Neural progenitor cell (in vitro differentiated cells): ENCODE data around the gene RERE. TPM values are rescaled to one million over a fixed set of nuclear protein-coding genes. Genes with fewer than 3 reads are reported as not detected.

Experiments used
- DNase-seq: peaks from one replicate; pipeline ENCODE4 v3.0.0-alpha.2; 2016; ENCODE audit warnings: low spot score
- H2AFZ ChIP-seq: fragments of 200-600 bp; sonication (generic); replicated peaks from 2 replicates; pipeline ENCODE4 v1.6.1; 2016; ENCODE audit warnings: antibody characterized with exemption
- H3F3A ChIP-seq: fragments of 200-600 bp; sonication (generic); 2 replicates; pipeline ENCODE4 v1.6.1; 2016; ENCODE audit warnings: antibody characterized with exemption, low read depth
- H3K27ac ChIP-seq: fragments of 200-600 bp; sonication (generic); 2 replicates; pipeline ENCODE4 v1.5.1; 2016; ENCODE audit warnings: mild to moderate bottlenecking
- H3K27me3 ChIP-seq: fragments of 200-600 bp; sonication (generic); 2 replicates; pipeline ENCODE4 v1.6.1; 2016; ENCODE audit warnings: mild to moderate bottlenecking, moderate library complexity
- H3K36me3 ChIP-seq: fragments of 200-600 bp; sonication (generic); 2 replicates; pipeline ENCODE4 v1.5.1; 2016
- H3K4me1 ChIP-seq: fragments of 200-600 bp; sonication (generic); 2 replicates; pipeline ENCODE4 v1.6.1; 2016; ENCODE audit warnings: mixed run types
- H3K4me2 ChIP-seq: fragments of 200-600 bp; sonication (generic); 2 replicates; pipeline ENCODE4 v1.6.1; 2016
- H3K4me3 ChIP-seq: fragments of 200-600 bp; sonication (generic); 2 replicates; pipeline ENCODE4 v1.5.1; 2016
- H3K79me2 ChIP-seq: fragments of 200-600 bp; sonication (generic); 2 replicates; pipeline ENCODE4 v1.6.1; 2016; ENCODE audit warnings: low read depth
- H3K9ac ChIP-seq: fragments of 200-600 bp; sonication (generic); 2 replicates; pipeline ENCODE4 v1.6.1; 2016
- H3K9me3 ChIP-seq: fragments of 200-600 bp; sonication (generic); 2 replicates; pipeline ENCODE4 v1.5.1; 2016; ENCODE audit warnings: low read depth
- H4K20me1 ChIP-seq: fragments of 200-600 bp; sonication (generic); 2 replicates; pipeline ENCODE4 v1.6.1; 2016; ENCODE audit warnings: low read depth
- H3K27ac Mint-ChIP-seq: 3 replicates; pipeline ENCODE4 v1.8.0; 2021; ENCODE audit warnings: mixed read lengths
- H3K27me3 Mint-ChIP-seq: 2 replicates; pipeline ENCODE4 v1.8.0; 2022; ENCODE audit warnings: low read depth, mild to moderate bottlenecking, inconsistent platforms, moderate library complexity, mixed read lengths; ENCODE audit not compliant: insufficient read depth
- H3K36me3 Mint-ChIP-seq: 3 replicates; pipeline ENCODE4 v1.8.0; 2021; ENCODE audit warnings: mixed read lengths
- H3K4me1 Mint-ChIP-seq: 3 replicates; pipeline ENCODE4 v1.8.0; 2021; ENCODE audit warnings: mixed read lengths
- H3K4me3 Mint-ChIP-seq: 3 replicates; pipeline ENCODE4 v1.8.0; 2021; ENCODE audit warnings: mild to moderate bottlenecking, moderate library complexity, mixed read lengths
- H3K9me3 Mint-ChIP-seq: 3 replicates; pipeline ENCODE4 v1.8.0; 2020; ENCODE audit warnings: mixed read lengths
- CTCF ChIP-seq: fragments of 200-600 bp; sonication (generic); IDR thresholded peaks from 2 replicates; pipeline ENCODE4 v1.5.1; 2017; ENCODE audit warnings: antibody characterized with exemption, mild to moderate bottlenecking
- EZH2 ChIP-seq: fragments of 200-600 bp; sonication (generic); IDR thresholded peaks from 2 replicates; pipeline ENCODE4 v1.6.1; 2017; ENCODE audit warnings: antibody characterized with exemption, mild to moderate bottlenecking, moderate library complexity
- EZH2phosphoT487 ChIP-seq: fragments of 200-600 bp; sonication (generic); IDR thresholded peaks from 2 replicates; pipeline ENCODE4 v1.6.1; 2017; ENCODE audit warnings: antibody characterized with exemption
- total RNA-seq: library from RNA; depleted of rRNA; stranded (reverse); fragments of >200 nt; gene quantifications from 2 replicates; pipeline ENCODE4 v1.2.3, GENCODE V29; 2015; ENCODE audit warnings: low replicate concordance

The RERE gene
- total RNA-seq, 1 donor from 2014 or later = 29.8 TPM

- H3K36me3 ChIP-seq = no peaks in the 10 kb centered on the region
- H3K79me2 ChIP-seq = no peaks in the 10 kb centered on the region
- H3K4me1 ChIP-seq = peaks cover 5% of the 10 kb centered on the region
- H4K20me1 ChIP-seq = peaks cover 31% of the 10 kb centered on the region
- H3K4me3 Mint-ChIP-seq = no peak overlapping the region
- no peak for TF ChIP-seq CTCF
- TF ChIP-seq EZH2phosphoT487 = no peak
- peaks cover 39% of the 10 kb centered on the region for H3K36me3 Mint-ChIP-seq
- peaks cover 4% of the 10 kb centered on the region for H3F3A ChIP-seq
- no peak for DNase-seq
- H3K4me3 ChIP-seq = no peak overlapping the region
- peak overlapping the region; percentile 94 for H3K27ac Mint-ChIP-seq
- H3K27me3 ChIP-seq = no peaks in the 10 kb centered on the region
- H3K9ac ChIP-seq = no peak overlapping the region
- no peak overlapping the region for H3K27ac ChIP-seq
- H2AFZ ChIP-seq = no peak overlapping the region
- H3K4me1 Mint-ChIP-seq = peaks cover 20% of the 10 kb centered on the region
- no peak overlapping the region for H3K4me2 ChIP-seq
- H3K9me3 Mint-ChIP-seq = no peaks in the 10 kb centered on the region
- H3K9me3 ChIP-seq = no peaks in the 10 kb centered on the region
- H3K27me3 Mint-ChIP-seq = peaks cover 11% of the 10 kb centered on the region
Measured at GRCh38 chr1:8359617-8360481, 457.6 kb downstream of the RERE start.

GRCh38 chr1:8358897-8359616 is 458.4 kb downstream of the RERE start:
- H3K36me3 Mint-ChIP-seq = peaks cover 39% of the 10 kb centered on the region
- no peak overlapping the region for H3K27ac Mint-ChIP-seq
- no peak overlapping the region for H3K4me3 ChIP-seq
- H3F3A ChIP-seq = peaks cover 10% of the 10 kb centered on the region
- TF ChIP-seq EZH2 = no peak
- TF ChIP-seq CTCF = no peak
- no peak overlapping the region for H3K4me2 ChIP-seq
- H3K9ac ChIP-seq = no peak overlapping the region
- H3K4me1 Mint-ChIP-seq = peaks cover 16% of the 10 kb centered on the region
- DNase-seq = no peak
- H3K27me3 ChIP-seq = no peaks in the 10 kb centered on the region
- H3K9me3 Mint-ChIP-seq = no peaks in the 10 kb centered on the region
- H3K36me3 ChIP-seq = no peaks in the 10 kb centered on the region
- peaks cover 11% of the 10 kb centered on the region for H3K27me3 Mint-ChIP-seq
- no peaks in the 10 kb centered on the region for H3K79me2 ChIP-seq
- H3K9me3 ChIP-seq = no peaks in the 10 kb centered on the region
- peaks cover 31% of the 10 kb centered on the region for H4K20me1 ChIP-seq
- H3K27ac ChIP-seq = no peak overlapping the region
- peaks cover 5% of the 10 kb centered on the region for H3K4me1 ChIP-seq
- H2AFZ ChIP-seq = no peak overlapping the region
- no peak overlapping the region for H3K4me3 Mint-ChIP-seq

- Histone ChIP-seq H3K27ac (no peak overlapping the region), H3K4me2 (no peak overlapping the region), H3K36me3 (no peaks in the 10 kb centered on the region), H3F3A (peaks cover 17% of the 10 kb centered on the region), H3K9ac (no peak overlapping the region), H2AFZ (no peak overlapping the region), H3K27me3 (no peaks in the 10 kb centered on the region), H3K4me1 (peaks cover under 1% of the 10 kb centered on the region), H3K9me3 (no peaks in the 10 kb centered on the region), H3K4me3 (no peak overlapping the region), H4K20me1 (peaks cover 28% of the 10 kb centered on the region), H3K79me2 (no peaks in the 10 kb centered on the region)
- Mint-ChIP-seq H3K4me1 (peaks cover 14% of the 10 kb centered on the region), H3K9me3 (no peaks in the 10 kb centered on the region), H3K36me3 (peaks cover 41% of the 10 kb centered on the region), H3K27ac (no peak overlapping the region), H3K4me3 (no peak overlapping the region), H3K27me3 (peaks cover 11% of the 10 kb centered on the region)
- no peak for DNase-seq
- TF ChIP-seq CTCF (no peak), EZH2phosphoT487 (no peak), EZH2 (no peak)
Measured at GRCh38 chr1:8358241-8358896, 459.1 kb downstream of the RERE start.
